HepG2 (cell line): ENCODE data around the gene RELB. TPM values are rescaled to one million over a fixed set of nuclear protein-coding genes. Genes with fewer than 3 reads are reported as not detected.

Experiments used
- ASH2L ChIP-seq: fragments of 300-600, 200-600 bp; sonication (generic); IDR thresholded peaks from 2 replicates; pipeline ENCODE4 v1.7.0; 2017; ENCODE audit warnings: low read depth, mild to moderate bottlenecking, moderate library complexity, mixed read lengths, low read length; ENCODE audit not compliant: insufficient read length
- ELF1 ChIP-seq: sonication (generic); formaldehyde crosslinking; IDR thresholded peaks from 2 replicates; pipeline ENCODE4 v1.4.0; 2020; ENCODE audit warnings: missing genetic modification reagents
- ELF3 ChIP-seq: IDR thresholded peaks from 2 replicates; pipeline ENCODE4 v1.6.1; 2016; ENCODE audit warnings: missing genetic modification reagents, missing compliant biosample characterization
- KDM6A ChIP-seq: IDR thresholded peaks from 2 replicates; pipeline ENCODE4 v1.6.1; 2016; ENCODE audit warnings: low read depth
- NR2C2 ChIP-seq: sonication (generic); formaldehyde crosslinking; IDR thresholded peaks from 2 replicates; pipeline ENCODE4 v1.4.0; 2020; ENCODE audit warnings: missing genetic modification reagents, mild to moderate bottlenecking, moderate library complexity, borderline replicate concordance
- PCBP2 ChIP-seq: fragments of 200-400 bp; formaldehyde crosslinking; optimal IDR thresholded peaks from 2 replicates; pipeline ENCODE3; 2018; ENCODE audit warnings: low read length, low read depth; ENCODE audit not compliant: poor library complexity, severe bottlenecking
- PHF8 ChIP-seq: sonication (generic); formaldehyde crosslinking; IDR thresholded peaks from 2 replicates; pipeline ENCODE4 v1.5.0; 2020; ENCODE audit warnings: missing genetic modification reagents
- POGZ ChIP-seq: sonication (generic); formaldehyde crosslinking; IDR thresholded peaks from 2 replicates; pipeline ENCODE4 v1.4.0; 2020; ENCODE audit warnings: mild to moderate bottlenecking, missing genetic modification reagents
- REL ChIP-seq: sonication (generic); formaldehyde crosslinking; conservative IDR thresholded peaks from 2 replicates; pipeline ENCODE4 v1.8.0; 2022; ENCODE audit warnings: mild to moderate bottlenecking, missing genetic modification reagents, moderate library complexity
- SP4 ChIP-seq: sonication (generic); formaldehyde crosslinking; IDR thresholded peaks from 2 replicates; pipeline ENCODE4 v1.8.1; 2023; ENCODE audit warnings: mild to moderate bottlenecking, missing genetic modification reagents
- SSRP1 ChIP-seq: IDR thresholded peaks from 2 replicates; pipeline ENCODE4 v1.6.1; 2016; ENCODE audit warnings: control low read depth
- ZFY ChIP-seq: sonication (generic); formaldehyde crosslinking; IDR thresholded peaks from 2 replicates; pipeline ENCODE4 v1.4.0; 2020; ENCODE audit warnings: missing genetic modification reagents
- ZNF205 ChIP-seq: IDR thresholded peaks from 2 replicates; pipeline ENCODE4 v1.6.1; 2018; ENCODE audit warnings: missing biosample characterization, missing genetic modification reagents
- ZNF33A ChIP-seq: sonication (generic); formaldehyde crosslinking; IDR thresholded peaks from 2 replicates; pipeline ENCODE4 v1.5.1; 2020; ENCODE audit warnings: missing genetic modification reagents, mild to moderate bottlenecking, moderate library complexity, borderline replicate concordance
- ZNF430 ChIP-seq: sonication (generic); formaldehyde crosslinking; IDR thresholded peaks from 2 replicates; pipeline ENCODE4 v1.9.0; 2021; ENCODE audit warnings: mild to moderate bottlenecking, missing genetic modification reagents
- ZNF572 ChIP-seq: sonication (generic); formaldehyde crosslinking; IDR thresholded peaks from 2 replicates; pipeline ENCODE4 v1.5.1; 2020; ENCODE audit warnings: mild to moderate bottlenecking, missing genetic modification reagents
- polyA plus RNA-seq, 8 experiments: library from polyadenylated mRNA; depleted of rRNA in 3 of 8; stranded (reverse) in 7 of 8; unstranded in 1 of 8; fragments of >200 nt; fragmentation: Illumina TruSeq in 4 of 8; extraction: Trizol in 4 of 8; gene quantifications; 2 replicates each; pipeline versions ENCODE4 v1.2.1 to v1.2.3, GENCODE V29; 2011 to 2016; ENCODE audit warnings: low read depth in 4 of 8, missing spikeins in 1 of 8, mixed read lengths in 1 of 8; ENCODE audit not compliant: insufficient read depth in 1 of 8
- total RNA-seq, 5 experiments: library from RNA; depleted of rRNA; stranded (reverse); fragments of >200 nt; fragmentation: Illumina TruSeq; extraction: Trizol; gene quantifications; 2 replicates each; pipeline ENCODE4 v1.2.3, GENCODE V29; 2016; ENCODE audit warnings: low read depth in 1 of 5
- TF ChIP-seq, protein P1 (sequence below): sonication (generic); formaldehyde crosslinking; IDR thresholded peaks from 2 replicates; pipeline ENCODE4 v1.8.1; 2023; ENCODE audit warnings: mild to moderate bottlenecking, inconsistent platforms, moderate library complexity, missing genetic modification reagents, borderline replicate concordance
- TF ChIP-seq, protein P2 (sequence below): sonication (generic); formaldehyde crosslinking; IDR thresholded peaks from 2 replicates; pipeline ENCODE4 v1.4.0; 2020; ENCODE audit warnings: missing genetic modification reagents, borderline replicate concordance
- TF ChIP-seq, protein P3 (sequence below): IDR thresholded peaks from 2 replicates; pipeline ENCODE4 v1.6.1; 2016; ENCODE audit warnings: missing genetic modification reagents, missing compliant biosample characterization
- TF ChIP-seq, protein P4 (sequence below): sonication (generic); formaldehyde crosslinking; IDR thresholded peaks from 2 replicates; pipeline ENCODE4 v1.4.0; 2020; ENCODE audit warnings: missing genetic modification reagents, borderline replicate concordance
- TF ChIP-seq, protein P5 (sequence below): sonication (generic); formaldehyde crosslinking; IDR thresholded peaks from 2 replicates; pipeline ENCODE4 v1.4.0; 2020; ENCODE audit warnings: missing genetic modification reagents; ENCODE audit errors: not compliant biosample characterization
- TF ChIP-seq, protein P6 (sequence below), 2 experiments: fragments of 450-650 bp in 1 of 2; sonication (generic) in 1 of 2; formaldehyde crosslinking; IDR thresholded peaks; 2 replicates each; pipeline versions ENCODE4 v1.5.0 to v1.8.0; 2020 to 2022; ENCODE audit warnings: mild to moderate bottlenecking in 1 of 2, missing genetic modification reagents in 1 of 2

The RELB gene
- total and polyA plus RNA-seq, 2 of the 13 experiments (the other 11 are each of a cell fraction or from before 2014, with no cell fraction given), result 1.9 to 3.5 TPM

DNA sequence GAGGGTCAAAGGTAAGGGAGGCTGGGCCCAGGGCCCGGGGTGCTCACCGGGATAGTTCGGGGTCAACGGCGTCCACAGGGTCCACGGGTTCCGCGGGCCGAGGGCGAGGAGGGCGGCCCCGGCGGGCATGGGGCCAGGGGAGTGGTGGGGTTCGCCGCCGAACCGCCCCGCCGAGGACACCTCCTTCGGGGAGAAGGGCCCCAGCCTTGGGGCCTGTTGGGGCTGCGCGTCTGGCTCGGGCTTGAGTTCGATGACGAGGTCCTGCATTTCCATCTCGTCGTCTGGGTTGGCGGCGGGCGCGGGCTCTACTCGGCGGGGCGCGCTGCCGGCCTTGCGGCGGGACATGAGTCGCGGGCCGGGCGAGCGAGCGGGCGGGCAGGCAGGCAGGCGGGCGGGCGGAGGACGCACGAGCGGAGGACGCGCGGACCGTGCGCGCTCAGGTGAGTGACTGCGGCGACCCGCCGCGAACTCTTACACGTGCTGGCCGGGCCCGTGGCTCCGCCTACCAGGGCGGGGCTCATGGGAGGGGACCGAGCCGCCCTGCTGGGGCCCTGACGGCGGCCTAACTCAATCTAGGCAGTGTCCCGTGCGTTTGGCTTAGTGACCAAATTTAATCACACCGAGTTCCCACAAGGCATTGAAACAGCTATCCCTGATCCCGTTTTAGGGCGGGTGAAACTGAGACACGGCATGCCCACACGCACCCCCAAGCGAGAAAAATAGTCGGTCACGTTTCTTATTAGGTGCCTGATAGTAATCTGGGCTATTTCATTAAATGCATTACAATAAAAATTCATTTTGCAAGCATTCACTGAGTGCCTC, 75.0 kb downstream of the RELB start, which contains the start of gene ZNF296 (continued):
- no peak for TF ChIP-seq SSRP1
- no peak for TF ChIP-seq PCBP2
- TF ChIP-seq, protein P1, sequence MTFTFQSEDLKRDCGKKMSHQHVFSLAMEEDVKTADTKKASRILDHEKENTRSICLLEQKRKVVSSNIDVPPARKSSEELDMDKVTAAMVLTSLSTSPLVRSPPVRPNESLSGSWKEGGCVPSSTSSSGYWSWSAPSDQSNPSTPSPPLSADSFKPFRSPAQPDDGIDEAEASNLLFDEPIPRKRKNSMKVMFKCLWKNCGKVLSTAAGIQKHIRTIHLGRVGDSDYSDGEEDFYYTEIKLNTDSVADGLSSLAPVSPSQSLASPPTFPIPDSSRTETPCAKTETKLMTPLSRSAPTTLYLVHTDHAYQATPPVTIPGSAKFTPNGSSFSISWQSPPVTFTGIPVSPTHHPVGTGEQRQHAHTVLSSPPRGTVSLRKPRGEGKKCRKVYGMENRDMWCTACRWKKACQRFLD (CRISPR knock-in tag), result no peak
- TF ChIP-seq ELF1 (CRISPR knock-in tag), result no peak
- peak; percentile 43; the same call in 1 of the 2 replicates for TF ChIP-seq ELF3
- TF ChIP-seq SP4, result peak; percentile 89
- peak; percentile 66 for TF ChIP-seq NR2C2 (CRISPR knock-in tag)
- TF ChIP-seq KDM6A, result no peak
- TF ChIP-seq ASH2L, result peak; percentile 61
- TF ChIP-seq, protein P2, sequence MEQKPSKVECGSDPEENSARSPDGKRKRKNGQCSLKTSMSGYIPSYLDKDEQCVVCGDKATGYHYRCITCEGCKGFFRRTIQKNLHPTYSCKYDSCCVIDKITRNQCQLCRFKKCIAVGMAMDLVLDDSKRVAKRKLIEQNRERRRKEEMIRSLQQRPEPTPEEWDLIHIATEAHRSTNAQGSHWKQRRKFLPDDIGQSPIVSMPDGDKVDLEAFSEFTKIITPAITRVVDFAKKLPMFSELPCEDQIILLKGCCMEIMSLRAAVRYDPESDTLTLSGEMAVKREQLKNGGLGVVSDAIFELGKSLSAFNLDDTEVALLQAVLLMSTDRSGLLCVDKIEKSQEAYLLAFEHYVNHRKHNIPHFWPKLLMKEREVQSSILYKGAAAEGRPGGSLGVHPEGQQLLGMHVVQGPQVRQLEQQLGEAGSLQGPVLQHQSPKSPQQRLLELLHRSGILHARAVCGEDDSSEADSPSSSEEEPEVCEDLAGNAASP (CRISPR knock-in tag), result peak; percentile 90
- TF ChIP-seq ZNF205 (CRISPR knock-in tag), result no peak
- TF ChIP-seq ZNF430 (CRISPR knock-in tag), result no peak
- TF ChIP-seq, protein P3, sequence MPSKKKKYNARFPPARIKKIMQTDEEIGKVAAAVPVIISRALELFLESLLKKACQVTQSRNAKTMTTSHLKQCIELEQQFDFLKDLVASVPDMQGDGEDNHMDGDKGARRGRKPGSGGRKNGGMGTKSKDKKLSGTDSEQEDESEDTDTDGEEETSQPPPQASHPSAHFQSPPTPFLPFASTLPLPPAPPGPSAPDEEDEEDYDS, result peak; percentile 57
- TF ChIP-seq, protein P4, sequence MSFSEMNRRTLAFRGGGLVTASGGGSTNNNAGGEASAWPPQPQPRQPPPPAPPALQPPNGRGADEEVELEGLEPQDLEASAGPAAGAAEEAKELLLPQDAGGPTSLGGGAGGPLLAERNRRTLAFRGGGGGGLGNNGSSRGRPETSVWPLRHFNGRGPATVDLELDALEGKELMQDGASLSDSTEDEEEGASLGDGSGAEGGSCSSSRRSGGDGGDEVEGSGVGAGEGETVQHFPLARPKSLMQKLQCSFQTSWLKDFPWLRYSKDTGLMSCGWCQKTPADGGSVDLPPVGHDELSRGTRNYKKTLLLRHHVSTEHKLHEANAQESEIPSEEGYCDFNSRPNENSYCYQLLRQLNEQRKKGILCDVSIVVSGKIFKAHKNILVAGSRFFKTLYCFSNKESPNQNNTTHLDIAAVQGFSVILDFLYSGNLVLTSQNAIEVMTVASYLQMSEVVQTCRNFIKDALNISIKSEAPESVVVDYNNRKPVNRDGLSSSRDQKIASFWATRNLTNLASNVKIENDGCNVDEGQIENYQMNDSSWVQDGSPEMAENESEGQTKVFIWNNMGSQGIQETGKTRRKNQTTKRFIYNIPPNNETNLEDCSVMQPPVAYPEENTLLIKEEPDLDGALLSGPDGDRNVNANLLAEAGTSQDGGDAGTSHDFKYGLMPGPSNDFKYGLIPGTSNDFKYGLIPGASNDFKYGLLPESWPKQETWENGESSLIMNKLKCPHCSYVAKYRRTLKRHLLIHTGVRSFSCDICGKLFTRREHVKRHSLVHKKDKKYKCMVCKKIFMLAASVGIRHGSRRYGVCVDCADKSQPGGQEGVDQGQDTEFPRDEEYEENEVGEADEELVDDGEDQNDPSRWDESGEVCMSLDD, result 0 out of 2 replicates have a peak, but pooled peaks have one; percentile 8
- 0 out of 2 replicates have a peak, but pooled peaks have one; percentile 8 for TF ChIP-seq POGZ (CRISPR knock-in tag)
- no peak for TF ChIP-seq ZNF33A (CRISPR knock-in tag)
- TF ChIP-seq, protein P5, sequence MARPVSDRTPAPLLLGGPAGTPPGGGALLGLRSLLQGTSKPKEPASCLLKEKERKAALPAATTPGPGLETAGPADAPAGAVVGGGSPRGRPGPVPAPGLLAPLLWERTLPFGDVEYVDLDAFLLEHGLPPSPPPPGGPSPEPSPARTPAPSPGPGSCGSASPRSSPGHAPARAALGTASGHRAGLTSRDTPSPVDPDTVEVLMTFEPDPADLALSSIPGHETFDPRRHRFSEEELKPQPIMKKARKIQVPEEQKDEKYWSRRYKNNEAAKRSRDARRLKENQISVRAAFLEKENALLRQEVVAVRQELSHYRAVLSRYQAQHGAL (CRISPR knock-in tag), result no peak
- peak; percentile 84 for TF ChIP-seq ZFY (CRISPR knock-in tag)
- TF ChIP-seq, protein P6, sequence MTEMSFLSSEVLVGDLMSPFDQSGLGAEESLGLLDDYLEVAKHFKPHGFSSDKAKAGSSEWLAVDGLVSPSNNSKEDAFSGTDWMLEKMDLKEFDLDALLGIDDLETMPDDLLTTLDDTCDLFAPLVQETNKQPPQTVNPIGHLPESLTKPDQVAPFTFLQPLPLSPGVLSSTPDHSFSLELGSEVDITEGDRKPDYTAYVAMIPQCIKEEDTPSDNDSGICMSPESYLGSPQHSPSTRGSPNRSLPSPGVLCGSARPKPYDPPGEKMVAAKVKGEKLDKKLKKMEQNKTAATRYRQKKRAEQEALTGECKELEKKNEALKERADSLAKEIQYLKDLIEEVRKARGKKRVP (CRISPR knock-in tag; IDR thresholded peaks at IDR 0.05), result no peak
- no peak for TF ChIP-seq ZNF572 (CRISPR knock-in tag)
- peak; percentile 59; the same call in 1 of the 2 replicates for TF ChIP-seq PHF8 (CRISPR knock-in tag)
- TF ChIP-seq REL (CRISPR knock-in tag), result no peak
